PC-3 (cell line): ENCODE results near the gene CYTH4.

Experiments
- CTCF ChIP-seq: fragments of 300-600 bp; sonication (generic); conservative IDR thresholded peaks from 2 replicates; pipeline ENCODE4 v1.5.1; 2017; ENCODE audit warnings: antibody characterized with exemption, low read depth, mild to moderate bottlenecking, low read length
- EZH2 ChIP-seq: fragments of 300-600 bp; sonication (generic); IDR thresholded peaks from one replicate; pipeline ENCODE4 v1.6.1; 2017; ENCODE audit warnings: antibody characterized with exemption, mild to moderate bottlenecking, low read length; ENCODE audit not compliant: unreplicated experiment
- EZH2phosphoT487 ChIP-seq: fragments of 300-600 bp; sonication (generic); IDR thresholded peaks from 2 replicates; pipeline ENCODE4 v1.6.1; 2018; ENCODE audit warnings: mild to moderate bottlenecking, antibody characterized with exemption, low read length, borderline replicate concordance

DNA sequence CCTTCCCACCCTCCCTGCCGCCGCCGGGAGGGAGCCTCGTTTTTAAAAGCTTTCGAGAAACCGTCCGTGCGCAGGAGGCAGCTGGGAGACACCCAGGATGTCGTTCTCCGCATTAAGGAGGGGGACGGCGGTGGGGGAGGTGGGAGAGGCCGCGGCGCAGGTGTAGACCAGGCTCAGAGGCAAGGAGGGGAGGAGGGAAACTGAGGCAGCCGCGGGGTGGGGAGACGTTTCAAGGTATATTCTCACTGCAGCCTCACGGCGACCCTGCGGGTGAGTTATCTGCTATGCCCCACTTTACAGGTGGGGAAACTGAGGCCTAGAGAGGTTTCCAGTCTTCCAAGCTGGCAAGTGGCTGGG, 42.7 kb downstream of the CYTH4 start:
- TF ChIP-seq CTCF (no peak), EZH2 (no peak), EZH2phosphoT487 (no peak)
